ENCODE measurements around the gene URI1.
"Not testable (repeated sequence)": the region's sequence is repeated elsewhere in the genome, so short reads cannot be mapped to it uniquely, and the experiment has no call there.

Gene URI1

GRCh38 chr19:29942404-29943261, 594 bp downstream of the URI1 start:
- peak; percentile 39 to 57 for DNase-seq

GRCh38 chr19:29943615-29944014, 1.6 kb downstream of the URI1 start:
- no peak for DNase-seq

DNA sequence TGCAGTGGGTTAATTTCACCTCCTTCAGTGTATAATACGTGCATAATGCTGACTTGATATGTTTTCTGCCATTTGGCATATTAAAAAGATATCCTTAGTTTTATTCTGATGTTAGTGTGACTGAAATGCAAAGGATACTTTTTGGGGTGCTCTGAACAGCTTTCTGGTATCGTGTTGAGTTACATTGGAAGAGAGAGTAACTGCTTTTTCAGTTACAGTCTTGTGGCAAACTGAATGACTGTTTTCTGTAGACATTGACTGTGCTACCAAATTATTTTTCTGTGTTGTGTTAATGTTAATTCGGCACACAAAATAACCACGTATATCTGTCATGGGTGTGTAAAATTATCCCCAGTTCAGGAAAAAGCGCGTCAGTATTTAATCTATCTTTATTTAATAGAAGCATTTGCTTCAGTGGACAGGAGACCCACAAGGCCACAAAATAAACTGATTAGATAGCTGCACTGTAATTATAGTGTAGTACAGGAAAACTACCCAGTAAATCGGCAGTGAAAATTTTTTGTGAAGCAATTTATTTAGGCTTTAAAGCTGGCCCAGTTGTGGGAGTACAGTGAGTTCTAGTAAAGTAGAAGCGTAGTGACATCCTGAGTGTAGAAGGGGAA, 2.5 kb downstream of the URI1 start:
- DNase-seq: no peak

DNA sequence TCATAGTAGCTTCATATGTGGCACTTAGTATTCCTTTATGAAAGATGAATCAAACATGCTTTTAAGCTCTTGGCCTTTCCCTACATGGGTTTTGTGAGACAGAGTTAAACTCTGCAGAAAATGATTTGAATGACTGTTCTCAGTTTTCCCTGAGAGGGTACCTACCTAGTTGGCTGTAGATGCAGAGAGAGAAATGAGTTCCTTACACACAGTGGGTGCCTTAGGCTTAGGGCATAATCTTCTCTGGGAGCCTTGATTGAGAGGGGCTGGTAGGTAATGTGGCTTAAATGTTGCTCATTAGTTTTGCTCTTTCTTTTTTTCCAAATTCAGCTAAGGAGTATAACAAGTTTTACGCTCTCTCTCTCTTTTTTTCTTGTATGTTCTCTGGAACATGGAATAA, 3.0 kb downstream of the URI1 start:
- no peak for DNase-seq

- DNase-seq: no peak
Measured at GRCh38 chr19:29945433-29945832, 3.4 kb downstream of the URI1 start.

GRCh38 chr19:29946645-29947044, 4.6 kb downstream of the URI1 start:
- DNase-seq: no peak

GRCh38 chr19:29947871-29948270, 5.8 kb downstream of the URI1 start:
- no peak for DNase-seq

GRCh38 chr19:29948759-29949470, 6.9 kb downstream of the URI1 start:
- not testable (repeated sequence) for DNase-seq

- no peak for DNase-seq
Measured at GRCh38 chr19:29952177-29952576, 10.1 kb downstream of the URI1 start.

GRCh38 chr19:29952646-29953045, 10.6 kb downstream of the URI1 start:
- no peak for DNase-seq

- DNase-seq: no peak
Measured at GRCh38 chr19:29953352-29954247, 11.6 kb downstream of the URI1 start.

DNA sequence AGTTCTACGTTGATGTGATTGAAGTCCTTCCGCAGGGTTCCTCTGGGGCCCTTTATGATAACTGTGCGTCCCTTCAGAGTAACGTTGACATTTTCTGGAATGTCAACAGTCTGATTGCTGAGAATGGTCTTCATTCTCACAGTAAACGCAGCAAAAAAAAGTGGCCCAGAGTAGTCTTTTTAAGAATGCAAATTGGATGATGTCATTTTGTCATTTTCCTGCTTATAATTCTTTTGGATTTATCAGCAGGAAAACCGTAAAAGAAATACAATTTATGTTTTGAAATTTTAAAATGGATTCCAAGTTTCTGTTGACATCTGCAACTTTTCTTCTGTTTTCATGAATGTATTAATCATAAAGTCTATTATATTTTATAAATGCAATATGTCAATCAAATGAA, 14.8 kb downstream of the URI1 start:
- DNase-seq: no peak

GRCh38 chr19:29961311-29961710, 19.3 kb downstream of the URI1 start:
- no peak for DNase-seq

DNA sequence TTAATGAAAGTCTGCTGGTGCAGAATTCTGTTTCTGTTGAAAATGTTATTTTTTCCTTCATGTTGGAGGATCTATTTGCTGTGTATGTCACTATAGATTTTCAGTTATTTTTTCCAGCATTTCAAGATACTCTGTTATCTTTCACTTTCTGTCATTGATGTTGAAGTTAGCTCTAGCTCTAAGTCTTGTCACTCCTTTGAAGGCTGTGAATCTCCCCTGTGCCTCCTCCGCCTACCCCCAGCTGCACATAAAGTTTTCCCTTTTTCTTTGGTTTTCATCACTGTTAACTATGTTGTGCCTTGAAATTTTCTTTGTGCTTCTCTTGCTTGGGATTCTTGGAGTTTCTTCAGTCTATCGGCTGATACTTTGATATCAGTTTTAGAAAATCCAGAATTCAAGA, 20.8 kb downstream of the URI1 start:
- no peak for DNase-seq

GRCh38 chr19:29963576-29963975, 21.5 kb downstream of the URI1 start:
- peak in 1 of 2 experiments; percentile 9 for DNase-seq

- DNase-seq: no peak
Measured at GRCh38 chr19:29964171-29964570, 22.1 kb downstream of the URI1 start.

GRCh38 chr19:29965492-29965891, 23.5 kb downstream of the URI1 start:
- no peak for DNase-seq

- DNase-seq: not testable (repeated sequence)
Measured at GRCh38 chr19:29966142-29966541, 24.1 kb downstream of the URI1 start.

DNA sequence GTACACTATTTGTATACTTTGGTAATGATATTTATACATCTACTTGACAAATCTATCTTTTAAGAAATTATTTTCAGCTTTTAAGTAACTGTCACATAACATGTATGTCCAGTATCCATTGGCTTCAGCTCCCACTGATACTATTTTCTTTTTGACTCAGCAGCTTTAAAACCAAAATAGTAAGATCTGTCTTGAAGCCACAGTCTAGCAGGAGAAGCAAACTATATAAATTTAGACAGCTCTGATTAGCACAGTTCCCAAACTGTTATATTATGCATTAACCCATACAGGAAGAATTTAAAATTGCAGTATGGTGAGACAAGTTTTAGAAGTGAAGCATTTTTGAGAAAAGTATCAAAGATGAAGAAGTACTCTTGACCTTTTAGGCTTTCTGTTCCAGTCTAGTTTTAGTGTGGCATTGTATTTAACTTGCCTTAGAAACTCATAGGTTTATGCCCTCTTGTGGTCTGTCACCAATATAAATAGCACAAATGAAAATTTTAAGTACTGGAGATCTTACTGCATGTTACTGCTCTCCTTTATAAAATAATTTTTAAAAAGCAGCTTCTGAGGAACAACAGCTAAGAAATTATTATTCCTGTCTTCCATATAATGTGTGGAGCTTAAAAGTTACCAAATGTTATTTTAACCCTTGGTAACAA, 24.7 kb downstream of the URI1 start:
- no peak for DNase-seq

GRCh38 chr19:29967623-29968022, 25.6 kb downstream of the URI1 start:
- DNase-seq: no peak

- DNase-seq: no peak
Measured at GRCh38 chr19:29969891-29970290, 27.9 kb downstream of the URI1 start.

GRCh38 chr19:29971002-29971401, 29.0 kb downstream of the URI1 start:
- DNase-seq: no peak

All from NCI-H524 (cell line).